SK-N-SH (cell line): ENCODE data around the gene MN1.

Experiments
- ELF1 ChIP-seq: IDR thresholded peaks from 2 replicates; pipeline ENCODE4 v1.4.0; 2012
- EZH2phosphoT487 ChIP-seq: fragments of 200-600 bp; sonication (generic); IDR thresholded peaks from 2 replicates; pipeline ENCODE4 v1.6.1; 2017; ENCODE audit warnings: low read depth, mixed run types, mild to moderate bottlenecking, antibody characterized with exemption, moderate library complexity, borderline replicate concordance
- FOSL2 ChIP-seq: IDR thresholded peaks from 2 replicates; pipeline ENCODE4 v1.4.0; 2012; ENCODE audit warnings: low read depth, mild to moderate bottlenecking, moderate library complexity, borderline replicate concordance
- GATA2 ChIP-seq: sonication (generic); formaldehyde crosslinking; IDR thresholded peaks from 2 replicates; pipeline ENCODE4 v1.5.0; 2020; ENCODE audit warnings: mild to moderate bottlenecking, missing genetic modification reagents
- MAX ChIP-seq: IDR thresholded peaks from 2 replicates; pipeline ENCODE4 v1.4.0; 2012; ENCODE audit warnings: low read depth
- MXI1 ChIP-seq: IDR thresholded peaks from 2 replicates; pipeline ENCODE4 v1.6.1; 2012; ENCODE audit warnings: mild to moderate bottlenecking, low read depth, low read length, improper control_type of control experiment
- POLR2AphosphoS5 ChIP-seq: IDR thresholded peaks from 2 replicates; pipeline ENCODE4 v1.6.1; 2012; ENCODE audit warnings: low read depth, low read length
- RCOR1 ChIP-seq: fragments of 150-350 bp; IDR thresholded peaks from 2 replicates; pipeline ENCODE4 v1.6.1; 2017; ENCODE audit warnings: antibody characterized with exemption, low read length
- REST ChIP-seq: IDR thresholded peaks from 2 replicates; pipeline ENCODE4 v1.6.1; 2012; ENCODE audit warnings: mild to moderate bottlenecking, low read depth, low read length, moderate library complexity
- RFX5 ChIP-seq: IDR thresholded peaks from 2 replicates; pipeline ENCODE4 v1.6.1; 2012; ENCODE audit warnings: mild to moderate bottlenecking, improper control_type of control experiment, low read length
- SMC3 ChIP-seq: IDR thresholded peaks from 2 replicates; pipeline ENCODE4 v1.6.1; 2012; ENCODE audit warnings: low read depth, low read length, improper control_type of control experiment
- YY1 ChIP-seq: IDR thresholded peaks from 2 replicates; pipeline ENCODE4 v1.4.0; 2012; ENCODE audit warnings: low read depth, mild to moderate bottlenecking
- TF ChIP-seq, protein P1 (sequence below): fragments of 150-350 bp; IDR thresholded peaks from 2 replicates; pipeline ENCODE4 v1.6.1; 2016; ENCODE audit warnings: mild to moderate bottlenecking, low read depth, low read length
- TF ChIP-seq, protein P2 (sequence below): fragments of 200-600 bp; sonication (generic); IDR thresholded peaks from 2 replicates; pipeline ENCODE4 v1.6.1; 2017; ENCODE audit warnings: antibody characterized with exemption, mild to moderate bottlenecking, moderate library complexity

DNA sequence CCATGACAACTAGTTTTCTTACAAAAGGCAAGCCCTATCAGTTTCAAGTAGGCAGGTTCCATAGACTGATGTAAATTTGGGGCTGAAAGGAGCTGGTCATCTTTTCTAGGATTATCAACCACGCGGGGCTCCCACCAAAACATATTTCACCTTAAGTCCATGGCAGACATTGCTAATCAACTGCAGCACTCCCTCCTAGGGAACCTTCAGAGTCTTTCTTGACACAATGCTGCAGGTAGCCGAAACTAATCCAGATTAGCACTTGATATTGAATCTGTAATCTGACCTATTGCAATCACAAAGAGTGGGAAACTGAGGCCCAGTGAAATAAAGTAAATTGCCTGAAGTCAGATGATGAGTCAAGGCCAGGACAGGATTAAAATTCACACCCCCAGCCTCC, 32.5 kb downstream of the MN1 start:
- TF ChIP-seq, protein P1, sequence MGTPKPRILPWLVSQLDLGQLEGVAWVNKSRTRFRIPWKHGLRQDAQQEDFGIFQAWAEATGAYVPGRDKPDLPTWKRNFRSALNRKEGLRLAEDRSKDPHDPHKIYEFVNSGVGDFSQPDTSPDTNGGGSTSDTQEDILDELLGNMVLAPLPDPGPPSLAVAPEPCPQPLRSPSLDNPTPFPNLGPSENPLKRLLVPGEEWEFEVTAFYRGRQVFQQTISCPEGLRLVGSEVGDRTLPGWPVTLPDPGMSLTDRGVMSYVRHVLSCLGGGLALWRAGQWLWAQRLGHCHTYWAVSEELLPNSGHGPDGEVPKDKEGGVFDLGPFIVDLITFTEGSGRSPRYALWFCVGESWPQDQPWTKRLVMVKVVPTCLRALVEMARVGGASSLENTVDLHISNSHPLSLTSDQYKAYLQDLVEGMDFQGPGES: no peak
- TF ChIP-seq, protein P2, sequence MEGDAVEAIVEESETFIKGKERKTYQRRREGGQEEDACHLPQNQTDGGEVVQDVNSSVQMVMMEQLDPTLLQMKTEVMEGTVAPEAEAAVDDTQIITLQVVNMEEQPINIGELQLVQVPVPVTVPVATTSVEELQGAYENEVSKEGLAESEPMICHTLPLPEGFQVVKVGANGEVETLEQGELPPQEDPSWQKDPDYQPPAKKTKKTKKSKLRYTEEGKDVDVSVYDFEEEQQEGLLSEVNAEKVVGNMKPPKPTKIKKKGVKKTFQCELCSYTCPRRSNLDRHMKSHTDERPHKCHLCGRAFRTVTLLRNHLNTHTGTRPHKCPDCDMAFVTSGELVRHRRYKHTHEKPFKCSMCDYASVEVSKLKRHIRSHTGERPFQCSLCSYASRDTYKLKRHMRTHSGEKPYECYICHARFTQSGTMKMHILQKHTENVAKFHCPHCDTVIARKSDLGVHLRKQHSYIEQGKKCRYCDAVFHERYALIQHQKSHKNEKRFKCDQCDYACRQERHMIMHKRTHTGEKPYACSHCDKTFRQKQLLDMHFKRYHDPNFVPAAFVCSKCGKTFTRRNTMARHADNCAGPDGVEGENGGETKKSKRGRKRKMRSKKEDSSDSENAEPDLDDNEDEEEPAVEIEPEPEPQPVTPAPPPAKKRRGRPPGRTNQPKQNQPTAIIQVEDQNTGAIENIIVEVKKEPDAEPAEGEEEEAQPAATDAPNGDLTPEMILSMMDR: no peak
- TF ChIP-seq YY1 (no peak), POLR2AphosphoS5 (no peak), GATA2 (CRISPR knock-in tag) (no peak), MAX (no peak), ELF1 (no peak), EZH2phosphoT487 (no peak), RFX5 (no peak), MXI1 (no peak), SMC3 (no peak), RCOR1 (no peak), FOSL2 (no peak), REST (no peak)
